Stimulated activated CD4-positive, alpha-beta T cell treated with anti-CD3 and anti-CD28 coated beads, Interleukin-4, amount 100 ng/mL, for 48 hours (primary cell): ENCODE data around the gene EVA1C.

Experiments
- DNase-seq, 2 donors: peaks; one replicate each; pipeline ENCODE4 v3.0.0-alpha.2; 2020; ENCODE audit warnings: low read depth in 2 of 2

EVA1C gene

DNA sequence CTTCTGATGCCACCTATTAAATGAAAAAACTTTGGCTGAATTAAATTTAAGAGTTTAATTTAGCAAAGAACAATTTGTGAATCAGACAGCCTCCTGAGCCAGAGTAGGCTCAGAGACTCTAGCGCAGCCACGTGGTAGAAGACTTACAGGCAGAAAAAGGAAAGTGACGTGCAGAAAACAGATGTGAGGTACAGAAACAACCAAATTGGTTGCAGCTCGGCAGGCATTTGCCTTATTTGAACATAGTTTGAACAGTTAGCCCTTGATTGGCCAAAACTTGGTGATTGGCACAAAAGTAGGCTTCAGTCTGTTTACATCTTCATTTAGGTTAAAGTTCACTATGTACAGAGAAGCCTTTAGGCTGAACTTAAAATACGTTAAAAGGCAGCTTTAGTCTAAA, 149.9 kb downstream of the EVA1C start:
- no peak for DNase-seq

DNA sequence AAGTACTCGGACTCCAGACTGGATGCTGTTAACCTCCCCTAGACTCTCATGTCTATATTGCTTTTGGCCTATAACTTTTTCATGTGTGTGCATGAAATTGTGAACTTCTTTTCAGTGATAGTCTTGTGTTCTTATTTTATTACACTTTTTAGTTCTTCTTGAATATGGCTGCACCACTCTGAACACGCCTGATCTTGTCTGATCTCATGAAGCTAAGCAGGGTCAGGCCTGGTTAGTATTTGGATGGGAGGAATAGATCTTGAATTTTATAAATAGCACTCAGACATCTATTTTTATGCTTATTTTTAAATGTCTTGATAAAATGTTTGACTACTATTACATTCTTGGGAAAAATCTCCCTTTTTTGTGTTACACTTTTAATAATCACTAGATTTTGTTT, 150.4 kb downstream of the EVA1C start:
- DNase-seq: no peak
